PC-9 (cell line): ENCODE measurements around the gene ACACB. TPM values are rescaled to one million over a fixed set of nuclear protein-coding genes. Genes with fewer than 3 reads are reported as not detected.
A peak's percentile ranks its signal among the peaks of the same experiment; 100 is the strongest.

Experiments used
- BruUV-seq: library from RNA; stranded (reverse); fragments of 400-500 nt; replicated peaks from 2 replicates; lab custom pipeline; 2021; lab: Mats Ljungman, UMichigan
- CTCF ChIA-PET: fragments of 300-600 bp; sonication (Branson Sonifier 250); formaldehyde crosslinking; loops from one replicate; lab custom pipeline; 2022; ENCODE audit warnings: antibody characterized with exemption; lab: Charles Lee
- POLR2A ChIA-PET: fragments of 300-600 bp; sonication (Branson Sonifier 250); formaldehyde crosslinking; loops from one replicate; lab custom pipeline; 2022; ENCODE audit warnings: antibody characterized with exemption; ENCODE audit not compliant: unreplicated experiment; lab: Charles Lee
- DNase-seq, 2 experiments: peaks; one replicate each; pipeline versions ENCODE4 v3.0.0 to v3.0.0-alpha.2; 2015 to 2022; ENCODE audit warnings: mixed read lengths in 1 of 2
- H2AFZ ChIP-seq: fragments of 200-600 bp; sonication (generic); 2 replicates; pipeline ENCODE4 v1.8.1; 2017; ENCODE audit warnings: antibody characterized with exemption
- H3F3A ChIP-seq: fragments of 200-600 bp; sonication (generic); 2 replicates; pipeline ENCODE4 v1.8.1; 2017; ENCODE audit warnings: antibody characterized with exemption, mild to moderate bottlenecking, low read depth; ENCODE audit not compliant: insufficient read depth
- H3K27ac ChIP-seq: fragments of 200-600 bp; sonication (generic); 2 replicates; pipeline ENCODE4 v1.6.1; 2016; ENCODE audit warnings: mixed run types
- H3K27me3 ChIP-seq: fragments of 200-600 bp; sonication (generic); 2 replicates; pipeline ENCODE4 v1.6.1; 2016; ENCODE audit warnings: low read depth, mixed run types; ENCODE audit not compliant: insufficient read depth
- H3K36me3 ChIP-seq: fragments of 200-600 bp; sonication (generic); 2 replicates; pipeline ENCODE4 v1.6.1; 2016; ENCODE audit warnings: low read depth, mixed run types
- H3K4me1 ChIP-seq: fragments of 200-600 bp; sonication (generic); replicated peaks from 2 replicates; pipeline ENCODE4 v1.6.1; 2016; ENCODE audit warnings: mixed run types; ENCODE audit not compliant: insufficient read depth
- H3K4me2 ChIP-seq: fragments of 200-600 bp; sonication (generic); 2 replicates; pipeline ENCODE4 v1.6.1; 2017; ENCODE audit warnings: mixed run types
- H3K4me3 ChIP-seq: fragments of 200-600 bp; sonication (generic); 2 replicates; pipeline ENCODE4 v1.6.1; 2016; ENCODE audit warnings: mixed run types
- H3K79me2 ChIP-seq: fragments of 200-600 bp; sonication (generic); 2 replicates; pipeline ENCODE4 v1.6.1; 2017; ENCODE audit warnings: low read depth, mixed run types
- H3K9me2 ChIP-seq: fragments of 200-600 bp; sonication (generic); 2 replicates; pipeline ENCODE4 v1.8.1; 2017; ENCODE audit warnings: mild to moderate bottlenecking; ENCODE audit not compliant: insufficient read depth
- H3K9me3 ChIP-seq: fragments of 200-600 bp; sonication (generic); 2 replicates; pipeline ENCODE4 v1.8.1; 2016; ENCODE audit warnings: low read depth; ENCODE audit not compliant: insufficient read depth
- H4K20me1 ChIP-seq: fragments of 200-600 bp; sonication (generic); 2 replicates; pipeline ENCODE4 v1.8.1; 2017; ENCODE audit not compliant: insufficient read depth
- EZH2 ChIP-seq: fragments of 200-600 bp; sonication (generic); IDR thresholded peaks from 2 replicates; pipeline ENCODE4 v1.8.0; 2017; ENCODE audit warnings: antibody characterized with exemption, low read depth
- intact Hi-C: fragments of 100-400 bp; cut with micrococcal nuclease; formaldehyde crosslinking; loops from one replicate; pipeline ENCODE4 v1.10.0; 2022; ENCODE audit not compliant: unreplicated experiment
- total RNA-seq: library from RNA; stranded (reverse); gene quantifications from 2 replicates; pipeline ENCODE4 v1.2.3, GENCODE V29; 2021
- TF ChIP-seq, protein P1 (sequence below): fragments of 200-600 bp; sonication (generic); conservative IDR thresholded peaks from 2 replicates; pipeline ENCODE4 v1.6.1; 2017; ENCODE audit warnings: mixed run types, antibody characterized with exemption, mild to moderate bottlenecking, moderate library complexity

Gene ACACB
- total RNA-seq, 1 experiment from 2014 or later: 13.8 TPM

DNA sequence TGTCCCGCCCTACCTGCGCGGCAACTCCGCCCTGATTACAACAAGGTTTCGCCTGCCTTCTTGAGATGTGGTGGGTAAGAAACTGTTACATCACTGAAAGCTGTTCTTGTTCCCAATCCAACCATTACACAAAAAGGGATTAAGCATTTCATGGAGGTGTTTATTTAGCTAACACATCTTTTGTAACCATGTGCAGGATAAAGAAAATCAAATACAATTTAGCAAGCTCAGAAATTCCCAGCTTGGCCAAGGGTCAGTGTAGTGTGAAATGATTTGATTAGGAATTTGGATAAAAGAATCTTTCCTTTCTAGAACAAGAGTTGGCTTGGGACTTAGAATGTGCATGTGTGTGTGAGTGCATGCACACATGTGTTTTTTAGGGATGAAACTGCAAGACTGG lies 186.4 kb downstream of the ACACB start:
- Histone ChIP-seq H3K27ac (no peak overlapping the region), H3K27me3 (peaks cover 14% of the 10 kb centered on the region), H3K4me2 (peak overlapping the region; percentile 13; the same call in 1 of the 2 replicates), H3K4me3 (no peak overlapping the region), H3K9me3 (no peaks in the 10 kb centered on the region), H3K36me3 (no peaks in the 10 kb centered on the region), H3K79me2 (no peaks in the 10 kb centered on the region), H4K20me1 (no peaks in the 10 kb centered on the region), H3K4me1 (peaks cover 5% of the 10 kb centered on the region; the same call in 1 of the 2 replicates), H3F3A (peaks cover 12% of the 10 kb centered on the region), H3K9me2 (no peaks in the 10 kb centered on the region), H2AFZ (no peak overlapping the region)
- ChIA-PET POLR2A (no interaction called here), CTCF (no interaction called here)
- TF ChIP-seq, protein P1, sequence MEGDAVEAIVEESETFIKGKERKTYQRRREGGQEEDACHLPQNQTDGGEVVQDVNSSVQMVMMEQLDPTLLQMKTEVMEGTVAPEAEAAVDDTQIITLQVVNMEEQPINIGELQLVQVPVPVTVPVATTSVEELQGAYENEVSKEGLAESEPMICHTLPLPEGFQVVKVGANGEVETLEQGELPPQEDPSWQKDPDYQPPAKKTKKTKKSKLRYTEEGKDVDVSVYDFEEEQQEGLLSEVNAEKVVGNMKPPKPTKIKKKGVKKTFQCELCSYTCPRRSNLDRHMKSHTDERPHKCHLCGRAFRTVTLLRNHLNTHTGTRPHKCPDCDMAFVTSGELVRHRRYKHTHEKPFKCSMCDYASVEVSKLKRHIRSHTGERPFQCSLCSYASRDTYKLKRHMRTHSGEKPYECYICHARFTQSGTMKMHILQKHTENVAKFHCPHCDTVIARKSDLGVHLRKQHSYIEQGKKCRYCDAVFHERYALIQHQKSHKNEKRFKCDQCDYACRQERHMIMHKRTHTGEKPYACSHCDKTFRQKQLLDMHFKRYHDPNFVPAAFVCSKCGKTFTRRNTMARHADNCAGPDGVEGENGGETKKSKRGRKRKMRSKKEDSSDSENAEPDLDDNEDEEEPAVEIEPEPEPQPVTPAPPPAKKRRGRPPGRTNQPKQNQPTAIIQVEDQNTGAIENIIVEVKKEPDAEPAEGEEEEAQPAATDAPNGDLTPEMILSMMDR: no peak
- no peak for TF ChIP-seq EZH2
- no TSS peak for BruUV-seq
- intact Hi-C loops: no loop called here
- DNase-seq: peak in 1 of 2 experiments; percentile 37

DNA sequence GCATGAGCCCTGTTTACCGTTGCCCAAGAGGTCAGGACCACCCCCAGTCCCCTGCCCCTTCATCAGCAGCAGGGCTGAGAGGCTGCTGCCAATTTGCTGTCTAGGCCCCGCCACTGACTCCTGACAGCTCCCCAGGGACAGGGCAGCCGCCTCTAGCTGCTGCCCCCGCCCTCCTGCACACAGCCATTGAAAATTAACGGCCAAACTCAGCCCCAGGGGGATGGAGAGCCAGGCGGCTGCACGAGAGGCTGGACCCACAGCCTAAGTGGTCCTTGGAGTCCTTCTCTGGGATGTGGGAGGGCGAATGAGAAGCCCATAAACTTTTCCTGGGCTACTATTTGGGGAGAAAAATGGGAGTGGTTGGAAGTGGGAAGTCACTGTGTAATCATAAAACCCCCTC lies 188.1 kb downstream of the ACACB start:
- no peak overlapping the region for H3K4me2 ChIP-seq
- no peaks in the 10 kb centered on the region for H3K79me2 ChIP-seq
- DNase-seq: no peak
- H3K4me1 ChIP-seq: peaks cover 5% of the 10 kb centered on the region; the same call in 1 of the 2 replicates
- no peaks in the 10 kb centered on the region; the same call in 1 of the 2 replicates for H4K20me1 ChIP-seq
- H3K9me3 ChIP-seq: no peaks in the 10 kb centered on the region
- no peak for TF ChIP-seq EZH2
- TF ChIP-seq, protein P1: no peak
- H3K36me3 ChIP-seq: no peaks in the 10 kb centered on the region
- peaks cover 12% of the 10 kb centered on the region for H3F3A ChIP-seq
- CTCF ChIA-PET: interaction anchor here (0.6 kb wide), 1 partner anchor 277 kb away, joined by 3 read pairs; no protein-coding TSS in a partner anchor
- BruUV-seq: no TSS peak
- H3K27ac ChIP-seq: no peak overlapping the region
- POLR2A ChIA-PET: no interaction called here
- peaks cover 27% of the 10 kb centered on the region for H3K27me3 ChIP-seq
- H2AFZ ChIP-seq: no peak overlapping the region
- no peaks in the 10 kb centered on the region for H3K9me2 ChIP-seq
- intact Hi-C loops: no loop called here
- no peak overlapping the region for H3K4me3 ChIP-seq

DNA sequence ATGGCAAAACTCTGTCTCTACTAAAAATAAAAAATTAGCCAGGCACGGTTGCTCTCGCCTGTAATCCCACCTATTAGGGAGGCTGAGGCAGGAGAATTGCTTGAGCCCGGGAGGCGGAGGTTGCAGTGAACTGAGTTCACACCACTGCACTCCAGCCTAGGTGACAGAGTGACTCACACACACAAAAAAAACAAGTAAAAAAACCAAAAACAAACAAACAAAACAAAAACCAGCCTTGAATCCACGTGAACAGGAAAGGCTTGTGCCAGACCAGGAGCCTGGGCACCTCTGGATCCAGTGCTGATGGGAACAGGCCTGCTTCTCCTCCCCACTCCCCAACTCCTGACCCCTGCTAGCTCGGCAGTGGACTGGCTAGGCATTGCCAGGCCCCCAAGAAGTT lies 189.2 kb downstream of the ACACB start:
- Histone ChIP-seq H3K27ac (no peak overlapping the region), H3F3A (peaks cover 15% of the 10 kb centered on the region), H3K4me3 (no peak overlapping the region), H3K27me3 (peaks cover 32% of the 10 kb centered on the region), H3K9me2 (no peaks in the 10 kb centered on the region), H3K79me2 (no peaks in the 10 kb centered on the region), H3K9me3 (no peaks in the 10 kb centered on the region), H2AFZ (no peak overlapping the region), H3K4me1 (peaks cover 8% of the 10 kb centered on the region), H3K36me3 (no peaks in the 10 kb centered on the region), H3K4me2 (no peak overlapping the region), H4K20me1 (no peaks in the 10 kb centered on the region; the same call in 1 of the 2 replicates)
- no TSS peak for BruUV-seq
- no peak for DNase-seq
- TF ChIP-seq, protein P1: no peak
- TF ChIP-seq EZH2: no peak
- ChIA-PET CTCF (no interaction called here), POLR2A (no interaction called here)
- intact Hi-C loops: no loop called here
